Endothelial cell of umbilical vein (primary cell): ENCODE data around the gene TTC34. TPM values are rescaled to one million over a fixed set of nuclear protein-coding genes. Genes with fewer than 3 reads are reported as not detected.

Source experiments
- BruUV-seq: library from RNA; stranded (reverse); fragments of 400-500 nt; replicated peaks from 2 replicates; lab custom pipeline; 2021; lab: Mats Ljungman, UMichigan
- CTCF ChIA-PET: fragments of 300-600, 350-600 bp; sonication (Branson Sonifier 250); formaldehyde crosslinking; loops from one replicate; lab custom pipeline; 2021; ENCODE audit warnings: antibody characterized with exemption, inconsistent platforms; lab: Charles Lee
- POLR2A ChIA-PET: fragments of 300-600, 350-600 bp; sonication (Branson Sonifier 250); formaldehyde crosslinking; loops from one replicate; lab custom pipeline; 2021; ENCODE audit warnings: antibody characterized with exemption, inconsistent platforms; lab: Charles Lee
- DNase-seq: peaks from one replicate; pipeline ENCODE4 v3.0.0-alpha.2; 2011; ENCODE audit warnings: low read depth, low spot score
- FAIRE-seq: peaks from 2 replicates; lab custom pipeline; 2011; peaks lifted over from hg19 to GRCh38; lab: Jason Lieb, UNC
- H2AFZ ChIP-seq: 2 replicates; pipeline ENCODE4 v1.6.0; 2012; ENCODE audit warnings: low read depth, low read length, control low read depth, inconsistent platforms
- H3K27ac ChIP-seq: 2 replicates; pipeline ENCODE4 v1.5.1; 2011; ENCODE audit warnings: low read depth, mild to moderate bottlenecking, control low read depth, low read length, moderate library complexity; ENCODE audit not compliant: insufficient read depth
- H3K27me3 ChIP-seq, 2 experiments: 2 replicates each; pipeline versions ENCODE4 v1.6.0 to v1.6.1; 2011; ENCODE audit warnings: low read length in 2 of 2, mixed read lengths in 1 of 2; ENCODE audit not compliant: control insufficient read depth in 2 of 2, insufficient read depth in 2 of 2
- H3K36me3 ChIP-seq, 2 experiments: 2 replicates in 1 of 2; 3 replicates in 1 of 2; pipeline ENCODE4 v1.5.1; 2011; ENCODE audit warnings: low read length in 2 of 2, mild to moderate bottlenecking in 1 of 2, moderate library complexity in 1 of 2; ENCODE audit not compliant: control insufficient read depth in 2 of 2, insufficient read depth in 2 of 2; ENCODE audit errors: extremely low read depth in 1 of 2
- H3K4me1 ChIP-seq: 3 replicates; pipeline ENCODE4 v1.5.1; 2011; ENCODE audit warnings: mild to moderate bottlenecking, low read length; ENCODE audit not compliant: control insufficient read depth, insufficient read depth; ENCODE audit errors: extremely low read depth
- H3K4me2 ChIP-seq: 2 replicates; pipeline ENCODE4 v1.6.1; 2011; ENCODE audit warnings: low read length, control low read depth, mixed read lengths; ENCODE audit not compliant: insufficient read depth
- H3K4me3 ChIP-seq, 3 experiments: fragments of 200-600 bp in 1 of 3; sonication (generic), shearing (Covaris generic) in 1 of 3; replicated peaks in 1 of 3; 2 replicates each; pipeline ENCODE4 v1.5.1; 2011 to 2016; ENCODE audit warnings: control low read depth in 3 of 3, low read length in 3 of 3, mild to moderate bottlenecking in 2 of 3, inconsistent platforms in 1 of 3, low read depth in 1 of 3, moderate library complexity in 1 of 3; ENCODE audit not compliant: insufficient read depth in 1 of 3
- H3K79me2 ChIP-seq: 2 replicates; pipeline ENCODE4 v1.6.0; 2012; ENCODE audit warnings: low read length, inconsistent platforms; ENCODE audit not compliant: control insufficient read depth, insufficient read depth
- H3K9ac ChIP-seq: replicated peaks from 2 replicates; pipeline ENCODE3; 2011; ENCODE audit warnings: low read length, control low read depth; ENCODE audit not compliant: insufficient read depth; ENCODE audit errors: extremely low read depth
- H3K9me1 ChIP-seq: replicated peaks from 3 replicates; pipeline ENCODE4 v1.6.0; 2011; ENCODE audit warnings: mild to moderate bottlenecking, low read length; ENCODE audit not compliant: control insufficient read depth, insufficient read depth; ENCODE audit errors: extremely low read depth
- H3K9me3 ChIP-seq: replicated peaks from 2 replicates; pipeline ENCODE4 v1.5.1; 2012; ENCODE audit warnings: low read length, inconsistent platforms; ENCODE audit not compliant: control insufficient read depth, insufficient read depth
- H4K20me1 ChIP-seq: replicated peaks from 2 replicates; pipeline ENCODE3; 2011; ENCODE audit warnings: mild to moderate bottlenecking, low read length; ENCODE audit not compliant: control insufficient read depth, insufficient read depth; ENCODE audit errors: extremely low read depth
- EZH2 ChIP-seq: IDR thresholded peaks from 2 replicates; pipeline ENCODE4 v1.6.1; 2012; ENCODE audit warnings: borderline replicate concordance, low read depth, mild to moderate bottlenecking, moderate library complexity, low read length, inconsistent platforms; ENCODE audit not compliant: severe bottlenecking
- FOS ChIP-seq: IDR thresholded peaks from 2 replicates; pipeline ENCODE4 v1.6.1; 2011; ENCODE audit warnings: mild to moderate bottlenecking, low read length, moderate library complexity, borderline replicate concordance; ENCODE audit not compliant: insufficient read depth
- GATA2 ChIP-seq: IDR thresholded peaks from 2 replicates; pipeline ENCODE4 v1.7.0; 2011; ENCODE audit warnings: low read depth, mild to moderate bottlenecking, moderate library complexity, mixed read lengths, low read length; ENCODE audit not compliant: insufficient read length, insufficient read depth
- JUN ChIP-seq: IDR thresholded peaks from 2 replicates; pipeline ENCODE4 v1.6.1; 2011; ENCODE audit warnings: borderline replicate concordance, low read depth; ENCODE audit not compliant: insufficient read length, insufficient read depth
- MAX ChIP-seq: IDR thresholded peaks from 2 replicates; pipeline ENCODE4 v1.6.1; 2011; ENCODE audit not compliant: insufficient read depth, insufficient read length
- MYC ChIP-seq: IDR thresholded peaks from one replicate; pipeline ENCODE4 v1.6.1; 2011; ENCODE audit warnings: mild to moderate bottlenecking, low read depth, low read length
- POLR2A ChIP-seq: IDR thresholded peaks from 2 replicates; pipeline ENCODE4 v1.6.1; 2012; ENCODE audit warnings: low read depth, mild to moderate bottlenecking, control low read depth, low read length
- POLR2AphosphoS5 ChIP-seq: IDR thresholded peaks from 2 replicates; pipeline ENCODE4 v1.6.1; 2012; ENCODE audit warnings: low read depth, mild to moderate bottlenecking, control low read depth, low read length, moderate library complexity; ENCODE audit not compliant: insufficient read depth
- dilution Hi-C: fragments of 300-500 bp; cut with MboI; formaldehyde crosslinking; loops from one replicate; pipeline ENCODE4 v1.15.0; 2019; ENCODE audit warnings: low sequenced_read_pairs; ENCODE audit not compliant: extremely low pct_ligation_motif_present
- intact Hi-C: fragments of 100-400 bp; cut with micrococcal nuclease; formaldehyde crosslinking; loops from one replicate; pipeline ENCODE4 v1.10.0; 2022
- polyA plus RNA-seq, 4 experiments: library from polyadenylated mRNA; depleted of rRNA in 3 of 4; stranded (reverse) in 3 of 4; unstranded in 1 of 4; fragments of >200 nt; gene quantifications; 2 replicates each; pipeline versions ENCODE4 v1.2.1 to v1.2.3, GENCODE V29; 2011 to 2012; ENCODE audit warnings: missing spikeins in 1 of 4
- total RNA-seq: library from RNA; stranded (reverse); gene quantifications from 2 replicates; pipeline ENCODE4 v1.2.3, GENCODE V29; 2021
- TF ChIP-seq, protein P1 (sequence below), 2 donors: IDR thresholded peaks; 1 replicate in 1 of 2; 2 replicates in 1 of 2; pipeline ENCODE4 v1.5.1; 2011; ENCODE audit warnings: low read length in 2 of 2, mild to moderate bottlenecking in 2 of 2, moderate library complexity in 2 of 2, control low read depth in 1 of 2, inconsistent platforms in 1 of 2, low read depth in 1 of 2; ENCODE audit not compliant: insufficient read depth in 1 of 2; ENCODE audit errors: extremely low read depth in 1 of 2

TTC34 gene
- total and polyA plus RNA-seq, 2 donors (not counting 3 experiments of a cell fraction or from before 2014, with no cell fraction given): 0.08 to 0.77 TPM

GRCh38 chr1:2840036-2840809, 38.7 kb upstream of the TTC34 start:
- ChIA-PET POLR2A (no interaction called here), CTCF (no interaction called here)
- Histone ChIP-seq H3K27me3 (no peaks in the 10 kb centered on the region), H3K79me2 (no peaks in the 10 kb centered on the region), H3K27ac (no peak overlapping the region), H3K9me3 (peaks cover 1% of the 10 kb centered on the region), H3K9me1 (no peaks in the 10 kb centered on the region), H4K20me1 (no peaks in the 10 kb centered on the region), H3K4me3 (no peak overlapping the region), H3K4me1 (no peaks in the 10 kb centered on the region), H3K36me3 (no peaks in the 10 kb centered on the region), H2AFZ (no peak overlapping the region), H3K9ac (no peak overlapping the region), H3K4me2 (no peak overlapping the region)
- FAIRE-seq (no peak), DNase-seq (no peak)
- TF ChIP-seq, protein P1, sequence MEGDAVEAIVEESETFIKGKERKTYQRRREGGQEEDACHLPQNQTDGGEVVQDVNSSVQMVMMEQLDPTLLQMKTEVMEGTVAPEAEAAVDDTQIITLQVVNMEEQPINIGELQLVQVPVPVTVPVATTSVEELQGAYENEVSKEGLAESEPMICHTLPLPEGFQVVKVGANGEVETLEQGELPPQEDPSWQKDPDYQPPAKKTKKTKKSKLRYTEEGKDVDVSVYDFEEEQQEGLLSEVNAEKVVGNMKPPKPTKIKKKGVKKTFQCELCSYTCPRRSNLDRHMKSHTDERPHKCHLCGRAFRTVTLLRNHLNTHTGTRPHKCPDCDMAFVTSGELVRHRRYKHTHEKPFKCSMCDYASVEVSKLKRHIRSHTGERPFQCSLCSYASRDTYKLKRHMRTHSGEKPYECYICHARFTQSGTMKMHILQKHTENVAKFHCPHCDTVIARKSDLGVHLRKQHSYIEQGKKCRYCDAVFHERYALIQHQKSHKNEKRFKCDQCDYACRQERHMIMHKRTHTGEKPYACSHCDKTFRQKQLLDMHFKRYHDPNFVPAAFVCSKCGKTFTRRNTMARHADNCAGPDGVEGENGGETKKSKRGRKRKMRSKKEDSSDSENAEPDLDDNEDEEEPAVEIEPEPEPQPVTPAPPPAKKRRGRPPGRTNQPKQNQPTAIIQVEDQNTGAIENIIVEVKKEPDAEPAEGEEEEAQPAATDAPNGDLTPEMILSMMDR (IDR thresholded peaks at IDR 0.05; ENCODE audit: extremely low read depth in 1 of 2, insufficient read depth in 1 of 2, low read depth in 1 of 2, low read length in 2 of 2): no peak
- no peak for TF ChIP-seq FOS
- TF ChIP-seq POLR2AphosphoS5: no peak
- TF ChIP-seq MAX: no peak
- no peak for TF ChIP-seq JUN
- TF ChIP-seq GATA2: no peak
- TF ChIP-seq EZH2: no peak
- TF ChIP-seq MYC: no peak
- TF ChIP-seq POLR2A: no peak
- dilution Hi-C loops: no loop called here
- intact Hi-C loops: no loop called here
- BruUV-seq: no TSS peak
